Posterior cingulate gyrus (tissue), 11 donors: ENCODE results near the gene SMARCD2.

Source experiments
- DNase-seq, 10 donors: peaks; one replicate each; pipeline versions ENCODE4 v3.0.0 to v3.0.0-alpha.2; 2020 to 2021; ENCODE audit warnings: mixed read lengths in 3 of 10
- intact Hi-C: fragments of 100-400 bp; cut with DNase I; formaldehyde crosslinking; loops from one replicate; pipeline ENCODE4 v1.15.1; 2023

Gene SMARCD2

GRCh38 chr17:63854709-63855108, 12.2 kb upstream of the SMARCD2 start:
- no peak for DNase-seq
- intact Hi-C loops = no loop called here

DNA sequence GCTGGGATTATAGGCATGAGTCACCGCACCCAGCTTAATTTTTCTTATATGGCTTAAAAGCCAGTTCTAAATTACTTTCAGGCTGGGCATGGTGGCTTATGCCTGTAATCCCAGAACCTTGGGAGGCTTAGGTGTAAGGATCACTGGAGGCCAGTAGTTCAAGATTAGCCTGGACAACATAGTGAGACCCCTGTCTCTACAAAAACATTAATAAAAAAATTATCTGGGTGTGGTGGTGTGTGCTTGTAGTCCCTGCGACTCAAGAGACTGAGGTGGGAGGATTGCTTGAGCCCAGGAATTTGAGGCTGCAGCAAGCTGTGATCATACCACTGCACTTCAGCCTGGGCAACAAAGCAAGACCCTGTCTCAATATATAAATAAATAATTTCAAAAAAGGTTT, 10.8 kb upstream of the SMARCD2 start:
- intact Hi-C loops = no loop called here
- DNase-seq = peak in 1 of 10 donors; percentile 5

GRCh38 chr17:63850401-63850800, 7.9 kb upstream of the SMARCD2 start:
- intact Hi-C loops = no loop called here
- no peak for DNase-seq

- DNase-seq = peak; percentile 82 to 98 (median 92)
- intact Hi-C loops = no loop called here
These were observed 6.6 kb upstream of the SMARCD2 start for GRCh38 chr17:63848834-63849689.

DNA sequence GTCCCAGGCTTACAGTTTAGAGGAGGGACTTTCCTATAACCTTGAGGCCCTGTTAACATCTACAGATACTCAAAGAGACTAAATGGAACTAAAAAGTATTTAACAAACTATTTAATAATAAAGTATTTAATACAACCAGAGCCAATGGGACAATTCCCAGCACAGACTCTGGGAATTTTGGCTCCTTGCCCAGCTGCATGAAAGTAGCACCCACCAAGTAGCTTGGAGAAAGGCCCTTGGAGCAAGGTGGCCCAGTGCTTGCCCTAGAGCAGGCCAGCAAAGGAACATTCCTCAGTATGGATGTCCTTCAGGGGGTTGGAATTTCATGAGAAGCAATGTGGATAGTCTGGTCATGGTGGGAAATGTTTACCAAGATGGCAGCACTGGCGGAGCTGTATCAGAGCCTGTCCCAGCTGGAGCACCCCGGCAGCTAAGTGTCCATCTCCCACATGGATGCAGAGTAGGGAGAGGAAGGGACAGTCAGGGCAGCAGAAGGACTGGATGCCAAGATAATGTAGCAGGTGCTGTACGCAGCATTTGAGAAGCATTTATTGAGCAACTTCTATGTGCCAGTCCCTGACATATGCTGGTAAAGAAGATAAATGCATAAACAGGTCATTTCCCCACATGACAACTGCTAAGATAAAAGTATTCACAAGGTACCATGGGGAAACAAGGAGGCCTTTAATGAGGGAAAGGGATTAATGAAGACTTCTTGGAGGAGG, 5.2 kb upstream of the SMARCD2 start:
- DNase-seq = peak in 1 of 10 donors; percentile 44
- intact Hi-C loops = no loop called here

DNA sequence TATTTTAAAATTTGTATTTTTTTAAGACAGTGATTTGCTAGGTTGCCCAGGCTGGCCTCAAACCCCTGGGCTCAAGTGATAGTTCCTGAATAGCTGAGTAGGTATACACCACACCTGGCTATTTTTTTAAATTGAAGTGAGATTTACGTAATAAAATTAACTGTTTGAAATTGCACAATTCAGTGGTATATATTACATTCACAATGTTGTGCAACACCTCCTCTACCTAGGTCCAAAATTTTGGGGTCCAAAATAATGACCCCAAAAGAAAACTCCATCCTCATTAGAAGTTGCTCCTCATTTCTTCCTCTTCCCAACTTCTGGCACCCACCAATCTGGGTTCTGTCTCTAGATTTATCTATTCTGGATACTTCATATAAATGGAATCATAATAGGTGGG, 3.0 kb upstream of the SMARCD2 start:
- peak in 1 of 10 donors; percentile 3 for DNase-seq
- intact Hi-C loops = no loop called here

DNA sequence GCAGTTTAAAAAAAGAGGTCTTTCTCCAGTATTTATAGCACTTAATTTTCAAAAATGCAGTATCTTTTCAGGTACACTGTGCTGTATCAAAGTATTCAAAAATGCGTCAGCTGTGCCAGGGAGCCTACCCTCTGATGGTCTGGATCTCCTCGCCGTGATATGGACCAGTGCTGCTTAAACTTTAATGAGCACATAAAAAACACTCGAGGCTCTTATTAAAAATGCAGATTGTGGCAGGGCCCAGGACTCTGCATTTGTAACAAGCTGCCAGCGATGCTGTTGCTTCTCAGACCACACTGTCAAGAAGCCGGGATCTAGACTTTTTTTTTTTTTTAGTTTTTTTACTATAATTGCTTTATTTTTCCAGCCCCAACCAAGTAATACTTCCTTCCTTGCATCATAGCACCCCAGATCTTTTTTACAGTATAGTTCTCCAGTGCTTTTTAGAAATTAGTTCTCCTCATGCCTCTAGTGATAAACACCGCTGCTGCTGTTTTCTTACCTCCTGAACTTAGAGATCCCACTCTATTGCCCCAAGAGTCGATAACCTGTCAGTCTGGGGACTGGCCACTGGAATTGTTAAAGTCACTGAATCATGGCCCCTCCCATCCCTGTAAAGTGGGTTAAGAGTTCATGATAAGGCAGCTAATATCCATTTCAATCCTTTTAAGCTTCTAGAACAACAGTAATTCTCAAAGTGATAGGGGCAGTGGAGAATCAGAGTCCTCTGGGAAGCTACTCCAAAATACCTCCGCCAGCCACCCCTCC, 1.6 kb upstream of the SMARCD2 start:
- no peak for DNase-seq
- intact Hi-C loops = loop anchor here (2.0 to 5.0 kb wide), 2 partner anchors 17 to 222 kb away; partner anchors contain the start of genes FTSJ3, MAP3K3 and PSMC5

DNA sequence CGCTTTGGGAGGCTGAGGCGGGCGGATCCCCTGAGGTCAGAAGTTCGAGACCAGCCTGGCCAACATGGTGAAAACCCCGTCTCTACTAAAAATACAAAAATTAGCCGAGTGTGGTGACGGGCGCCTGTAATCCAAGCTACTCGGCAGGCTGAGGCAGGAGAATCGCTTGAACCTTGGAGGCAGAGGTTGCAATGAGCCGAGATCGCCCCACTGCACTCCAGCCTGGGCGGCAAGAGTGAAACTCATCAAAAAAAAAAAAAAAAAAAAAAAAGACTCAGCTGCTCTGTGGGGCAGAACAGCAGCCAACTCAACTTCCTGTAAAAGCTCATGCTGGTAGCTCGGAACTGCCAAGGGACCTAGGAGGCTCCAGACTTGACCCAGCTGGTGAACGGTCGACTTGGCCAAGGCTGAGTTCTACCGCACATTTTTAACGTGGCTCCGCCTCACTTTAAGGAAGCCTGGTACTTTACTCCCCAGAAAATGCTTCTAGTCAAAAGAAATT, 953 bp upstream of the SMARCD2 start:
- DNase-seq = peak in 1 of 10 donors; percentile 61
- intact Hi-C loops = loop anchor here (2.0 to 5.0 kb wide), 2 partner anchors 17 to 221 kb away; partner anchors contain the start of genes FTSJ3, MAP3K3 and PSMC5

DNA sequence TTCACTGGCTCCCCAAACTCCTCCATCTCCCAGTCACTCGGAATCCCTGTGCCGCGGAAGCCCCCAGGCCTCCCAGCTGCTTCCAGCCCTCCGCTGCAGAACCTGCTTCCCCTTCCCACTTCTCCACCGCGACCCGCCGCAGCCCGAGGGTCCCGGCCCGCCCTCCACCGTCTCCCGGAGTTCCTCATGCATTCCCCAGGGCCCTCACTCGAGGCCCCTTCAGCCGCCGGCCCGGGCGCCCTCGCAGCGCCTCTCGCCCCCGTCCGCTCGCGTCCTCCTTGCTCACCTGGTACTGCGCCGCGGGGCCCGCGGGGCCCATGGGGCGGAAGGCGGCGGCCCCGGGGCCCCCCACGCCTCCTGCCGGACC, 329 bp downstream of the SMARCD2 start:
- intact Hi-C loops = loop anchor here (2.0 to 5.0 kb wide), 2 partner anchors 15 to 220 kb away; partner anchors contain the start of genes FTSJ3, MAP3K3 and PSMC5
- peak in 2 of 10 donors; percentile 28 to 90 for DNase-seq

- DNase-seq = peak in 6 of 10 donors; percentile 31 to 91 (median 45)
- intact Hi-C loops = loop anchor here (2.0 to 5.0 kb wide), 2 partner anchors 15 to 219 kb away; partner anchors contain the start of genes FTSJ3, MAP3K3 and PSMC5
These were observed 924 bp downstream of the SMARCD2 start for GRCh38 chr17:63841350-63842172.

- intact Hi-C loops = loop anchor here (5.0 kb wide), 1 partner anchor 218 kb away; the partner anchor contains the start of gene MAP3K3
- DNase-seq = no peak
These were observed 1.7 kb downstream of the SMARCD2 start for GRCh38 chr17:63840591-63841349.

GRCh38 chr17:63838631-63839171, 3.8 kb downstream of the SMARCD2 start:
- intact Hi-C loops = no loop called here
- DNase-seq = peak; percentile 79 to 98 (median 91)

DNA sequence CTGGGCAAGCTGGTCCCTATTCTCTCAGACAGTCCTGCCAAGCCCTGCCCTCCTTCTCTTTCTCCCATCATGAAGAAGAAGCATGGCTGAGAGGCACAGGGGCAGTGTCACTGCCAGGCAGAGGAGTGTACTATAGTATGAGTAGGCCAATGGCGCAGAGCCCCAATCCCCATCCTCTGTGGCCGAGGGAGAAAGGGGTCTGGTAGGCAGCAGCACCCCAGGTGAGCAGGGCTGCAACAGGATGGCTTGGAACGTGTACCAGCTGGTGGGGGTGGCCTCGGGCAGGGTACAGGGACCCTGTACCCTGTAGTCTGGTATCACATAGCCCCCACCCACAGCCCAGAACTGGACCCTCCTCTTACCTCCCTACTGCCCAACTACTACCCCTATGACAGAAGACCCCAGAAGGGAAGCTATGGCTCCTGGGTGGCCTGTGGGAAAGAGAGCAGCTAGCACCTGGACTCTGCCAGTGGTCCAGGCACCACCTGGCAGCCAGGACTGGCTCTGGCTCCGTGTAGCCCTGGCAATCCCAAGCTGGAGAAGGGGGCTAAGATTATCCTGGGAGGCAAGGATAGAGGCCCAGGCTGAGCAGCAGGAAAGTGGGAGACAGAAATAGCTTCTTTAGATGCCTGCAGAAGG, 4.4 kb downstream of the SMARCD2 start:
- no peak for DNase-seq
- intact Hi-C loops = no loop called here

- DNase-seq = no peak
- intact Hi-C loops = no loop called here
These were observed 5.0 kb downstream of the SMARCD2 start for GRCh38 chr17:63837480-63837879.

DNA sequence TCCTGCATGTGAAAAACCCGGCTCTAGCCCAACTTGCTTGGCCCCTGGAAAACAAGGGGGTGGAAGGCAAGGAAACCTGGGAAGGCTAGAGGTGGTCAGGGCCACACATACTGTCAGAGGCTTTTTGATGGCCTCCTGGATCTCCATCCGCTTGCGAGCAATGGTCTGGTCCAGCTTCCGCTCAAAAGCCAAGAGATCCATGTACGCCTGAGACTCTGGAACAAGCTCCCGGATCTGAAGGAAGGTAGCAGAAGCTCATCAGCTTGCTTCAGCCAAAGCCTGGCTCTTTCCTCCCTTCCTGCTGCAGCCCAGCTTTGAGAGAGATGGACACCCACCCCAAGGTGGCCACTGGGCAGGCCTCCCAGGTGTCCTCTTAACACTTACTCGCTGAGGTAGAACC, 5.7 kb downstream of the SMARCD2 start:
- intact Hi-C loops = no loop called here
- DNase-seq = no peak

GRCh38 chr17:63835167-63835720, 7.2 kb downstream of the SMARCD2 start:
- intact Hi-C loops = no loop called here
- no peak for DNase-seq

- intact Hi-C loops = no loop called here
- DNase-seq = peak in 7 of 10 donors; percentile 52 to 94 (median 78)
These were observed 7.9 kb downstream of the SMARCD2 start for GRCh38 chr17:63834431-63835166.
